Mesendoderm (in vitro differentiated cells): ENCODE data around the gene SCN8A.
A peak's percentile ranks its signal among the peaks of the same experiment; 100 is the strongest.

Source experiments
- DNase-seq: peaks from one replicate; pipeline ENCODE4 v3.0.0; 2013
- H2AK5ac ChIP-seq: 2 replicates; pipeline ENCODE4 v1.6.1; 2013; ENCODE audit warnings: low read length, inconsistent platforms
- H2BK120ac ChIP-seq: 2 replicates; pipeline ENCODE4 v1.6.1; 2013; ENCODE audit warnings: low read depth, mild to moderate bottlenecking, low read length, moderate library complexity, mixed read lengths
- H2BK15ac ChIP-seq: replicated peaks from 2 replicates; pipeline ENCODE4 v1.6.1; 2013; ENCODE audit warnings: low read depth, mild to moderate bottlenecking, moderate library complexity
- H2BK5ac ChIP-seq: 2 replicates; pipeline ENCODE4 v1.6.1; 2013; ENCODE audit warnings: low read length, inconsistent platforms
- H3K18ac ChIP-seq: 2 replicates; pipeline ENCODE4 v1.6.1; 2013; ENCODE audit warnings: mild to moderate bottlenecking, low read length, mixed read lengths
- H3K23ac ChIP-seq: one replicate; pipeline ENCODE4 v1.6.1; 2013; ENCODE audit warnings: low read length
- H3K27ac ChIP-seq: 2 replicates; pipeline ENCODE4 v1.5.1; 2013; ENCODE audit warnings: low read depth, mild to moderate bottlenecking, inconsistent platforms, low read length, moderate library complexity
- H3K27me3 ChIP-seq: 2 replicates; pipeline ENCODE4 v1.6.1; 2013; ENCODE audit warnings: low read length, control low read depth, mild to moderate bottlenecking, inconsistent platforms; ENCODE audit not compliant: insufficient read depth, poor library complexity
- H3K36me3 ChIP-seq: 2 replicates; pipeline ENCODE4 v1.6.1; 2013; ENCODE audit warnings: low read length, inconsistent platforms; ENCODE audit not compliant: control insufficient read depth, insufficient read depth
- H3K4ac ChIP-seq: one replicate; pipeline ENCODE4 v1.6.1; 2013; ENCODE audit warnings: low read depth, mild to moderate bottlenecking, low read length, moderate library complexity
- H3K4me1 ChIP-seq: 2 replicates; pipeline ENCODE4 v1.6.1; 2013; ENCODE audit warnings: low read depth, low read length, inconsistent platforms; ENCODE audit not compliant: control insufficient read depth
- H3K4me2 ChIP-seq: 2 replicates; pipeline ENCODE4 v1.6.1; 2013; ENCODE audit warnings: low read length
- H3K4me3 ChIP-seq: 2 replicates; pipeline ENCODE4 v1.5.1; 2013; ENCODE audit warnings: mild to moderate bottlenecking, low read length
- H3K56ac ChIP-seq: one replicate; pipeline ENCODE4 v1.6.1; 2013; ENCODE audit warnings: low read length
- H3K79me1 ChIP-seq: 2 replicates; pipeline ENCODE4 v1.6.1; 2013; ENCODE audit warnings: low read length, inconsistent platforms
- H3K79me2 ChIP-seq: 2 replicates; pipeline ENCODE4 v1.6.1; 2013; ENCODE audit warnings: mild to moderate bottlenecking, low read length; ENCODE audit not compliant: control insufficient read depth, insufficient read depth
- H3K9ac ChIP-seq: 2 replicates; pipeline ENCODE4 v1.6.1; 2013; ENCODE audit warnings: low read length, inconsistent platforms
- H4K5ac ChIP-seq: one replicate; pipeline ENCODE4 v1.6.1; 2013; ENCODE audit warnings: low read length
- H4K8ac ChIP-seq: one replicate; pipeline ENCODE4 v1.6.1; 2013; ENCODE audit warnings: low read depth, mild to moderate bottlenecking, control low read depth, low read length, moderate library complexity
- WGBS: extraction: QIAGEN DNeasy Blood & Tissue Kit; methylation state at CpG from one replicate; pipeline ENCODE4 v1.1.7; 2013; ENCODE audit warnings: low lambda C conversion rate, missing lambda C conversion rate; ENCODE audit not compliant: insufficient coverage; ENCODE audit errors: extremely low coverage; 5-methylcytosine and 5-hydroxymethylcytosine counted together

The SCN8A gene

DNA sequence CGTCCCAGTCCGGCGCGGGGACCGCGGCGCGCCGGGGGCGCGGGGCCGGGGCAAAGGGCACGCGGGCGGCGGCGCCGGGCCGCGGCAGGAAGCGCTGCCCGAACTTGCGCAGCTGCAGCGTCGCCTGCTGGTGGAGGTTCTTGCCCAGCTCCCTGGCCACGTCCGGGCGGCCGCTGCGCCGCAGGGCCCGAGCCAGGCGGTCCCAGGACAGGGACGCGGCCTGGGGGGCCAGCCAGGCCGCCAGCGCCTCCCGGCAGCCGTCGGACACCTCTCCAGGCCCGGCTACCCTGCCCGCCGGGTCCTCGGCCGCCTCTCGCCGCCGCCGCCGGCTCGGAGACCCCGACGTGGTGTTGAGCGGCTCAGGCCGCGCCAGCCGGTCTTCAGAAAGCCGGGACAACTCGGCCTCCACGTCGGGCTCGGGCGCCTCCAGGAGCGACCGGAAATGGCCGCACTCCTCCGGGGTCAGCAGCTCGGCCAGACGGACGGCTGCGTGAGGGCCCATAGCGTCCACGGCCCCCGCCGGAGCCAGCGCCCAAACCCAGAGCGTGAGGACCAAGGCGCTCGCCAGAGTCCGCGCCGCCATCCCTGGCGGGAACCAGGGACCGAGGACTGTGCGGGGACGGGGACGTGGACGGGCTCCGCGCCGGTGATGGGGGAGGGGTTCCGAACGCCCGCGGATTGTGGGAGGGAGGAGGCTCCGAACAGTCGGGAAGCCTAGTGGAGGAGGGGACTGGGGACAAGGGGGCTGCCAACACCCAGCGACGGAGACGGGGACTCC, 223.5 kb downstream of the SCN8A start:
- Histone ChIP-seq H4K5ac (no peak overlapping the region), H2BK15ac (no peak overlapping the region), H3K79me1 (no peaks in the 10 kb centered on the region), H3K18ac (peak overlapping the region; percentile 90), H3K27me3 (peaks cover 5% of the 10 kb centered on the region), H2AK5ac (no peak overlapping the region), H3K4me1 (peaks cover 2% of the 10 kb centered on the region), H3K56ac (peak overlapping the region; percentile 86), H3K36me3 (no peaks in the 10 kb centered on the region), H2BK5ac (no peak overlapping the region), H2BK120ac (no peak overlapping the region), H3K79me2 (no peaks in the 10 kb centered on the region), H3K4me3 (peak overlapping the region; percentile 30), H3K4me2 (peak overlapping the region; percentile 52), H3K27ac (no peak overlapping the region), H3K9ac (peak overlapping the region; percentile 73), H4K8ac (no peak overlapping the region), H3K4ac (peak overlapping the region; percentile 76), H3K23ac (no peak overlapping the region)
- DNase-seq = peak; percentile 82
- WGBS = no CpG with 5 or more reads among the region's 100 CpGs

DNA sequence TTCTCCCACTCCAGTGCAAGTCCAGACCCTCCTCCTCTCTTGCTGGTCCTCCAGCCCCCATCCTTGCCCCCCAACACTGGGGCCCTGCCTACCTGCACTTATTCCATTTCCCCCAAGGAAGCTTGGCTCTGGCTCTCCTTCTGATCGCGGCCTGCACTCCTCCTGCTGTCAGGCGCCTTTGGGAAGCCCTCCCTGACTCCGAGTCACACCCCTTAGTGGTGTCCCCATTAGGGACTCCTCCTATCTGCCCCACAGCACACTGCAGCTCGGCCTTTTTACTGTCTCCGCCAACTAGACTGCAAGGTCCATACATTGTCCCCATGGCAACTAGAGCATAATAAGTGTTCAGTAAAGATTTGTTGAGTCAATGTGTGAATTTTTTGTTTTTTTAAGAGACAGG, 224.5 kb downstream of the SCN8A start:
- H4K5ac ChIP-seq = no peak overlapping the region
- H2BK5ac ChIP-seq = no peak overlapping the region
- H3K79me1 ChIP-seq = no peaks in the 10 kb centered on the region
- H3K27ac ChIP-seq = no peak overlapping the region
- no peak overlapping the region for H3K4me2 ChIP-seq
- H2BK120ac ChIP-seq = no peak overlapping the region
- no peaks in the 10 kb centered on the region for H3K36me3 ChIP-seq
- no peaks in the 10 kb centered on the region for H3K79me2 ChIP-seq
- WGBS = no CpG with 5 or more reads among the region's 6 CpGs
- peaks cover 2% of the 10 kb centered on the region for H3K4me1 ChIP-seq
- no peak overlapping the region for H3K4me3 ChIP-seq
- H3K9ac ChIP-seq = no peak overlapping the region
- H3K23ac ChIP-seq = no peak overlapping the region
- no peak overlapping the region for H4K8ac ChIP-seq
- H3K4ac ChIP-seq = no peak overlapping the region
- H3K27me3 ChIP-seq = peaks cover 5% of the 10 kb centered on the region
- no peak overlapping the region for H2BK15ac ChIP-seq
- peak; percentile 76 for DNase-seq
- no peak overlapping the region for H2AK5ac ChIP-seq
- no peak overlapping the region for H3K56ac ChIP-seq
- H3K18ac ChIP-seq = no peak overlapping the region

DNA sequence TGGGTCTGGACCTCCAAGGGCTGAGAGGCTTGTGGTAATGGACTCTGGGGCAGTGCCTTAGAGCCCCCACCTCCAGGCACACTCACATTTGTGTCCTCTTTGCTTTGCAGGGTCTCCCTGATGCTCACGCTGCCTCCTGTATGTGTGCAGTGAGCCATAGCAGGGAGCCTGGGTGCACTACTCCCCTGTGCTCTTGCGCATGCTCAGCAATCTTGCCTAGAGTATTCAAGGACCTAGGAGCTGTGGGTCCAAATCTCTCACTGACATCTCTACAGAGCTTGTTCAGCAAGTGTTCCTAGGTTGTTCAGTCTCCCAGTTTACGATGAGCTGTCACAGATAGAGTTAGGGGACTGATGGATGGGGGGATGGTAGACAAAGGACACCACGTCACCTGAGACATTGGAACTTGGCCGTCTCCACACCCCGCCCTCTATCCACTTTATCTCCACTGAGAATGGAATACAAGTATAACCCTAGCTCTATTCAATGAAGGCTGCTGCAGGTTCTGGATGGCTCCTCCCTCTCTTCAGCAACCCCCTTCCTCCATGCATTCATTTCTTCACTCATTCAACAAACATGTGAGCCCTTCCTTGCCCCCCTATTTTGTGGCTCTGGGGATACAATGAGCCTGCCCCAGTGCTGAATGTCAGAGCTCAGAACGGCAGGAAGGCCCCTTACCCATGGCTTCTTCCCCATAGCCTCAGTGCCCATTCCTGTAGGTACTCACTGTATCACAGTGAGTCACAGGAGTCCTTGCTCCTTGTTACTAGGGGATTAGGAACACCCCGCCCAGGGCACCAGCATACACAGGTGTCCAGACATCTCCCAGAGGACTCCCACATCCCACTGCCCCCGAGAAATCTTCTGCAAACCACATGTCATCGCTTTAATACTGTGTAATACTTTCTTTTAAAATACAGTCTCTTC, 226.3 kb downstream of the SCN8A start:
- H3K4me3 ChIP-seq = no peak overlapping the region
- no peak overlapping the region for H2BK15ac ChIP-seq
- H3K4me2 ChIP-seq = no peak overlapping the region
- peaks cover 5% of the 10 kb centered on the region for H3K27me3 ChIP-seq
- WGBS = no CpG with 5 or more reads among the region's 10 CpGs
- no peak overlapping the region for H4K5ac ChIP-seq
- H4K8ac ChIP-seq = no peak overlapping the region
- no peak overlapping the region for H2BK120ac ChIP-seq
- no peak overlapping the region for H3K27ac ChIP-seq
- H3K56ac ChIP-seq = no peak overlapping the region
- DNase-seq = no peak
- H3K4me1 ChIP-seq = peaks cover 2% of the 10 kb centered on the region
- no peaks in the 10 kb centered on the region for H3K79me2 ChIP-seq
- H2AK5ac ChIP-seq = no peak overlapping the region
- H3K18ac ChIP-seq = no peak overlapping the region
- no peaks in the 10 kb centered on the region for H3K79me1 ChIP-seq
- H3K4ac ChIP-seq = no peak overlapping the region
- no peak overlapping the region for H3K23ac ChIP-seq
- H2BK5ac ChIP-seq = no peak overlapping the region
- no peaks in the 10 kb centered on the region for H3K36me3 ChIP-seq
- H3K9ac ChIP-seq = no peak overlapping the region

DNA sequence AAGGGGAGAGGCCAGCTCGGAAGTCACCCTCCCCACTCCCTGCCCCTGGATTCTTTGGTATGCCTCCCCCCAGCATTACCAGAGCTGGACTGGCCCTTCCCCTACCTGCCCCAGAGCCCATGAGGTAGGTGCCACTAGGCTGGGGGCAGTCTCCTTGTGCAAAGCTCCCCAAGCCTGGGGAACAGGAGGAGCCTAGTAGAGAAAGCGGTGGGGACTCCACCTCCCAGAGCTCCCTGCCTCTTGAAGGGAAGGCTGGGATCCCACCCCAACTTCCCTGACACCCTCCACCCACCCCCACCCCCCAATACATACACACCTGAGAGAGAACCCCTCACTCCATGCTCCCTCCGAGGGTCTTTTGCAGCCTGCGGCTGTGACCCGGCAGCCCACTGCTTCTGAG, 227.1 kb downstream of the SCN8A start:
- no peak overlapping the region for H3K56ac ChIP-seq

DNA sequence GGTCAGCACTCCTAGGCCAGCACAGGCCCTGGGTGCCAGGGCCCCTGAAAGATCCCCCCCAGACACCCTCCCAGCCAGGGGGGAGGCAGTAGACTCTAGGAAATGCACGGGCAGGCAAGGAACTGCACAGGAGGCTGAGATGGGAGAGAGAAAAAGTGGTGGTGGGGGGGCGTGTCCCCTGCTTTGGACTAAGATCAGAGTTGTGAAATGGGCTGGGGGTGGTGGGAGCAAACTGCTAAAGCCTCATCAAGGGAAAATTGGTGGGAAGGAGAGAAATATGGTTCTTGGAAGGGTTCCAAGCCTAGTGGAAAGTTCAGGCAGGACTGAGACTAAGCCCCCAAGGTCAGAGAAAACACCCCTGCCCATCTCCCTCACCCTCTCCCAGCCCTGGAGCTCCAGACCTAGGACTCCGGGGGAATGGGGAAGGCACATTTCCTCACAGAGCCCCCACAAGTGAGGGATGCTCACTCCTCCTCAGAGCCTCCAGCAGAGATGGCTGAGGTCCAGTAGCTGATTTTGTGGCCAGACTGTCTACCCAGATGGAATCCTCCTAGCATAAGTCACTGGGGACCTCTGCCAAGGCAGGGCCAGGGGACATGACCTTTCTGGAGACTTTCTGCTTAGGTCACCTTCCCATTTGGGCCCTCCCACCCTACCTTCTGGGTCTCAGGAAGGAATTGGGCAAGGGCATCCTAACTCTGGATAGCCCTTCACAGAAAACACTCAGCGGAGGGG, 227.7 kb downstream of the SCN8A start:
- no peak overlapping the region for H3K4ac ChIP-seq
- H3K23ac ChIP-seq = no peak overlapping the region
- H3K27ac ChIP-seq = no peak overlapping the region
- H2BK15ac ChIP-seq = no peak overlapping the region
- peaks cover 2% of the 10 kb centered on the region for H3K4me1 ChIP-seq
- H3K4me3 ChIP-seq = no peak overlapping the region
- H2BK120ac ChIP-seq = no peak overlapping the region
- H3K79me1 ChIP-seq = no peaks in the 10 kb centered on the region
- H3K9ac ChIP-seq = no peak overlapping the region
- no peak overlapping the region for H4K8ac ChIP-seq
- H3K27me3 ChIP-seq = peaks cover 5% of the 10 kb centered on the region
- no peaks in the 10 kb centered on the region for H3K79me2 ChIP-seq
- no peak overlapping the region for H4K5ac ChIP-seq
- no peak for DNase-seq
- H3K4me2 ChIP-seq = no peak overlapping the region
- no peaks in the 10 kb centered on the region for H3K36me3 ChIP-seq
- H2AK5ac ChIP-seq = no peak overlapping the region
- H3K56ac ChIP-seq = no peak overlapping the region
- WGBS = no CpG with 5 or more reads among the region's 4 CpGs
- no peak overlapping the region for H2BK5ac ChIP-seq
- H3K18ac ChIP-seq = no peak overlapping the region

More for the DNA sequence above, 227.1 kb downstream of the SCN8A start:
- no peak overlapping the region for H3K4me3 ChIP-seq
- no peak overlapping the region for H4K5ac ChIP-seq
- H3K18ac ChIP-seq = no peak overlapping the region
- H3K36me3 ChIP-seq = no peaks in the 10 kb centered on the region
- H2AK5ac ChIP-seq = no peak overlapping the region
- H3K79me2 ChIP-seq = no peaks in the 10 kb centered on the region
- no peak overlapping the region for H3K9ac ChIP-seq
- H3K27ac ChIP-seq = no peak overlapping the region
- no peak overlapping the region for H3K4ac ChIP-seq
- no CpG with 5 or more reads among the region's 5 CpGs for WGBS
- no peak overlapping the region for H3K4me2 ChIP-seq
- no peak overlapping the region for H2BK5ac ChIP-seq
- no peak for DNase-seq
- H3K23ac ChIP-seq = no peak overlapping the region
- H2BK120ac ChIP-seq = no peak overlapping the region
- no peaks in the 10 kb centered on the region for H3K79me1 ChIP-seq
- H4K8ac ChIP-seq = no peak overlapping the region
- H3K27me3 ChIP-seq = peaks cover 5% of the 10 kb centered on the region
- H2BK15ac ChIP-seq = no peak overlapping the region
- peaks cover 2% of the 10 kb centered on the region for H3K4me1 ChIP-seq
